HG03558 (cell line): ENCODE data around the gene MTMR11.
"Not testable (repeated sequence)": the region's sequence is repeated elsewhere in the genome, so short reads cannot be mapped to it uniquely, and the experiment has no call there.

Experiments
- ATAC-seq: cut with Tn5 transposase; IDR thresholded peaks from one replicate; pipeline ENCODE4 v1.9.1; 2021; ENCODE audit warnings: moderate number of reproducible peaks; ENCODE audit not compliant: unreplicated experiment; ENCODE audit errors: extremely low read depth

The MTMR11 gene

DNA sequence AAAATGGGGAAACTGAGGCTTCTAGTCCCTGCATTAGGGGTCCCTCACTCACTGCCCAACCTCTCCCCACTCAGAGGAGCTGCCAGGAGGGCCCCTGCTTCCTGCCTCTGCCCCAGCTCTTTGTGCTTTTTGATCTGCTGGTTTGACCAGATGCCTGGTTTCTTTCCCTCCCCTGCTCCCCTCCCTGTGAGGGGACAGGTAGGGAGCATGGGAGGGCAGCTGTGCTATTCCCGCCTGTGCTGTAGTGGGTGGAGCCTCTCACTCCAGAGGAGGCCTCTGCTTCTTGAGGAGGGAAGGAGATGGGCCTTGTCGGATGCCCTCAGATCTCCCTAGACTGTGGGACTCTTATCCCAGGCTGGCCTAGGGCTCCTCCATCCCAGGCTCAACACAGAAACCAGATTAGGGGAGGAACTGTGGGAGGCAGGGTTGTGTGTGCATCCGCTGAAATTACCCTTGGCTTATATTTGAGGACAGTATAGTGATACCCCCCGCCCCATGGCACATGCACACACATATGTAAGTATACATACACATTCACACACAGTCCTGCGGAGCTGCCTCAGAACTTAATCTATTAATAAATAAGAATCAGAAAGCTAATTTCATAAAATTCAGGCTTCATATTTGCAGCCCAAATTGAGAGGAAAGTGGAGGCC, 32.7 kb downstream of the MTMR11 start:
- no peak for ATAC-seq

DNA sequence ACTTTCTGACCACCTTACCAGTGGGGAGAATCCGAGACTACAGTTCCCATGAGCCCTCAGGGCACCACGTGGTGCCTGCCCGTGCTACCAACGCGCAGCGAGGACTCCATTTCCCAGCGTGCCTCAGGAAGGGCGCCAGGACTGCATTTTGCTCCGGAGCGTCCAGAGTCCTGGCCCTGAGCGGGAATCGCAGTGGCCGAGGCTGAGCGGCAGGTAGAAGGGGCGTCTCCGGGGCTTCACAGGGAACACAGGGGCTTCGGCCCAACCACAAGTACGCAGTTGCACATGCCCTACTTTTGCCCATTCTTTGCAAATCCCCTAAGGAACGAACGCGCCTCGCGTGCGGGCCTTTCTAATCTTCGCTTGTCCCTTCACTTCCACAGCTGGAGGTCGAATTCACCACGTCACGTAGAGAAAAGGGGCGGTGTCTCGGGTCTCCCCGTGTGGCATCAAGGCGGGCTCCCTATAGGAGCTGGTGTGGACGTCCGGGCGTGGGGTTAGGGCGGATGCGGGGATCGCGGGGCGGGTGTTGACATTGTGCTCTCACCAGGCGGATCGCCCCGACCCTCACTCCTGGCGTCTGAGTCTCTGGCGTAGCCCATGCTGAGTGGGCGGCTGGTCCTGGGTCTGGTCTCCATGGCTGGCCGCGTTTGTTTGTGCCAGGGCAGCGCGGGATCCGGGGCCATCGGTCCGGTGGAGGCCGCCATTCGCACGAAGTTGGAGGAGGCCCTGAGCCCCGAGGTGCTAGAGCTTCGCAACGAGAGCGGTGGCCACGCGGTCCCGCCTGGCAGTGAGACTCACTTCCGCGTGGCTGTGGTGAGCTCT, 37.0 kb downstream of the MTMR11 start, which contains the start of gene BOLA1:
Gene BOLA1, plus strand, starts transcription at position 109 of the 825 bp plus-strand sequence. Its CDS starts 492 bp downstream, at position 601.
- peak; percentile 86 for ATAC-seq

DNA sequence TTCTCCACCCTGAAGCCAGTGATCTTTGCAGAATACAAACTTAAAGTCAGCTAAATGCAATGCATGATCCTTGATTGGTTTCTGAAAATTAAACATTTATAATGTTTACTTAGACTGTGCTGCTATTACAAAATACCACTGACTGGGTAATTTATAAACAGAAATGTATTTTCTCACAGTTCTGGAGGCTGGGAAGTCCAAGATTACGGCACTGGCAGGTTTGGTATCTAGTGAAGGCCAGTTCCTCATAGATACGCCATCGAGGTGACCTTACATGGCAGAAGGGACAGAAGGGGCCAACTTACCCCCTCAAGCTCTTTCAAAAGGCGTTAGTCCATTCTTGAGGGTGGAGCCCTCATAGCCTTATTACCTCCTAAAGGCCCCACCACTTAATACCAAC, 40.1 kb downstream of the MTMR11 start:
- ATAC-seq, result no peak

DNA sequence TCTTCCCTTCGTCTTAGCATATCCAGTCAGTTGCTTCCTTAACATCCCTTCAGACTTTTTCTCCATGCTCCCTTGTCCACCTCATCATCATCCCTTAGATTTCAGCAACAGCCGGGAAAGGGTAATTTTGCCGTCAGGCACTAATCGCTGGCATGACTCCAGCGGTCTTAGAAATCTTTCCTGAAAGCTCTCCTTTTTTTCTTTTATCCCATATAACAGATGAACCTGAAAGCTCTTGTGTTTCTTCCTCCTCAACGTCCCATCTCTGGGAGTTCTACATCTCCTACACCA, 47.7 kb downstream of the MTMR11 start:
- no peak for ATAC-seq

DNA sequence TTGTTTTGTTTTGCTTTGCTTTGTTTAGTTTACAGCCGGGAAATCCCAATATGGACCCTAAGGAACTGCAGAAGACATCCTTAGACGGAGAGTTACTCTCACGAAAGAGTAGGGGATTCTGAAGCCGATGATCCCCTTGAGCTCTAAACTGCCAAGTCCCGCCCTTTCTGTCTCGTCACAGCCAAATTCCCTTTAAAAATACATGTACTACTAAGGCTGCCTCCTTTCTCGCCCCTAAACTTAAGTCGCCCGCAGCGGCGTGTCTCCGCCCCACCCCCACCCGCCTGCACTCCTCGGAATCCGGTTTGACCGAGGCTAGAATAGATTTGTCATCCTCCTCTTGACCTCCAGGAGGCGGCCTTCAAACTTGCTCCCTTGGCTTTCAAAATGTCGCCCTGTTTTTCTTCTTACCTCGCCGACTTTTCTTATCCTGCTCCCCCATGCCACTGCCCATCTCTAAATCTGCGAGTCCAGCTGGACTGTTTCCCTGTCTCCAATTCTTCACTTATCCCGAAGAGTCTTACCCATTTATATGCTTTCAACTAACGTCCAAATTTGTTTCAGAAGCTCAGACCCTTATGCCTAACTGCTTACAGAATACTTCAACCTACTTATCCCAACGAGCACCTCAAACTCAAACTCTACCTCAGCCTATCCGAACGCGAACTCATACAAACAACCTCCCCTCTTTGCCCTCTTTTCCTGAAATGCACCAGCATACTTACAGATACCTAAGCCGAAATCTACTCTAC, 48.3 kb downstream of the MTMR11 start:
- peak; percentile 12 for ATAC-seq

DNA sequence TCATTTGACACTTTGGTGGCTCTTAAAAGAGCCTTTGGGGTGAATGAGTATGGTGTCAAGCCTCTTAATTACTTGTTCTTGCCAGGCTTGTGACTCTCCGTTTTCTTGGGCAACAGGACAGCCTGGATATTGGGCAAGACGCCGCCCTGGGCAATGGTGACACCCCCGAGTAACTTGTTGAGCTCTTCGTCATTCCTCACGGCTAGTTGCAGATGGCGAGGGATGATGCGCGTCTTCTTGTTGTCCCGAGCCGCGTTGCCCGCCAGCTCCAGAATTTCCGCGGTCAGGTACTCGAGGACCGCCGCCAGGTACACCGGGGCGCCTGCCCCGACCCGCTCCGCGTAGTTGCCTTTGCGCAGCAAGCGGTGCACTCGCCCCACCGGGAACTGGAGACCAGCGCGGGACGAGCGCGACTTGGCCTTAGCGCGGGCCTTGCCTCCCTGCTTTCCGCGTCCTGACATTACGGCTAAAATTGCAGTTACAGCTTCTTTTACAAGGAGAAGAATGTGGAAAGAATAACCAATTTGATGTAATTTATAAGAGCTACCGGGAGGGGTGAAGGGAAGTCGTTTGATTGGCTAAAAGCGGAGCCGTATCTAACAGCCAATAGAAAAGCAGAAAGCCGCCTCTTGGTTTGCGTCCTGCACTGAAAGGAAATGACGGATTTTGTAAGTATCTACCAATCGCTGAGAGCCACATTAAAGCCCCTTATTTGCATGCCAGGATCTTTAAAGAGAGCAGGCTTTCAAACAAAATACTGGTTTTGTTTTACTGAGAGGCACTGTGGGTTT, 49.0 kb downstream of the MTMR11 start:
- ATAC-seq, result peak; percentile 25

DNA sequence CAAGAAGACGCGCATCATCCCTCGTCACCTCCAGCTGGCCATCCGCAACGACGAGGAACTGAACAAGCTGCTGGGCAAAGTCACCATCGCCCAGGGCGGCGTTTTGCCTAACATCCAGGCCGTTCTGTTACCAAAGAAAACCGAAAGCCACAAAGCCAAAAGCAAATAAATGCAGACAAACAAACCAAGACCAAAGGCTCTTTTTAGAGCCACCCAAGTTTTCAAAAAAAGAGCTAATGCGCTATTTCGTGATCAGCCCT, 49.6 kb downstream of the MTMR11 start:
- not testable (repeated sequence) for ATAC-seq

DNA sequence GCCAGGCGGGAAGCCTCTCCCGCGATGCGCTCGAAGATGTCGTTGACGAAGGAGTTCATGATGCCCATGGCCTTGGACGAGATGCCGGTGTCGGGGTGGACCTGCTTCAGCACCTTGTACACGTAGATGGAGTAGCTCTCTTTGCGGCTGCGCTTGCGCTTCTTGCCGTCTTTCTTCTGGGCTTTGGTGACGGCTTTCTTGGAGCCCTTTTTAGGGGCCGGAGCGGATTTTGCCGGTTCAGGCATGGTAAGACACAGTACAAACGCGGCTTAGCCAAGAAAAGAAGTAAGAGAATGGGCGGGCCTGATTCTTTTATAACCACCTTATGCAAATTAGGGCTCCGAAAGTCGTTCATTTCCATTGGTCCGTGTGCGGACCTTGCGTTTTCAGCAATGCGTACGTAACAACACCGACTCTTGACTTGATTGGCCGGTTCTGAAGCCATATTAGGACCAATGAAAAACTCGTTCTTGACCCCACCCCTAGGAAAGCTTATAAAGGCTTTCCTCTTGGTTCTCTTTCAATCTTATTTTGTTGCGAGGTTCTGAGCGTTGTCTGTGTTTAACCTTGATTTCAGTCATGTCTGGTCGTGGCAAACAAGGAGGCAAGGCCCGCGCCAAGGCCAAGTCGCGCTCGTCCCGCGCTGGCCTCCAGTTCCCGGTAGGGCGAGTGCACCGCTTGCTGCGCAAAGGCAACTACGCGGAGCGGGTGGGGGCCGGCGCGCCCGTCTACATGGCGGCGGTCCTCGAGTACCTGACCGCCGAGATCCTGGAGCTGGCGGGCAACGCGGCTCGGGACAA, 50.1 kb downstream of the MTMR11 start:
- peak; percentile 42 for ATAC-seq

DNA sequence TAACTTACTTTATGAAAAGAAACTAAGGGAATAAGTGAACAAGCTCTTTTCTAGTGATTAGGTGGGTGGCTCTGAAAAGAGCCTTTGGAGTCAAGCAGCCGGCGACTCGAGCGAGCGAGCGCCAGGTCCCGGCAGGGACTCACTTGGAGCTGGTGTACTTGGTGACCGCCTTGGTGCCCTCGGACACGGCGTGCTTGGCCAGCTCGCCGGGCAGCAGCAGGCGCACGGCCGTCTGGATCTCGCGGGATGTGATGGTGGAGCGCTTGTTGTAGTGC, 50.6 kb downstream of the MTMR11 start:
- ATAC-seq, result not testable (repeated sequence)

DNA sequence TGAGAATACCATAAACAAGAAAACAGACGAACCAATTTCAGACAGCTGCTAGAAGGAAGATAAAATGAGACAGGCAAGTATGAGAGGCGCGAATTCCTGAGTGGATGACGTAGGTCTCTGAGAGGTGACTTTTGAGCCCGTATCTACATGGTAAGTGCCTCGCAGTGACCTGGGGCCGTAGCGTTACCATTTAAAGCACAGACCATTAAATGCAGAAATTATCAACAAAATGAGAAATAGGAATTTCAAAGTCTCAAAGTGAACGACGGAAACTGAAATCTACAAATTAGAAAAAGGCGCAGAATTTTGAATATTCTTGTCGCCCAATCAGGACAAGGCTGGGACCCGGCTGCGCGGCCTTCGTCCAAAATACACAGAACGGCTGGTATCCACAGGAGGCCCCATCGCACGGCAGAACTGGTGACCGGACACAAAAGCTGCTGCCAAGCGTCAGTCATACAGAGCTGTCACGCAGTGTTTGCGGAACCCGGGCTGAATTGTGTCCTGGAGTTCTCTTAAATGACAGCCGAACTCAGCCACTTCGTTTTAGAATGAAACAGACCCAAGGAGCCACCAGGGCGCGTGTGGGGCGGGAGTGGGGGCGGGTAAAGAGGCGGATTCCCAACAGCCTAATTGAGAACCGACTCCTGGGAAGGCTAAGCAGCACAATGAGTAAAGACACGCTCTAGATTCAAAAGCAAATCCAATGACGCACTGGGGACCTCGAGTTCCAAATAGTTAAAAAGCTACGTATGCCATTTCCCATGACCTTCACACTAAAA, 51.1 kb downstream of the MTMR11 start:
- ATAC-seq, result no peak

DNA sequence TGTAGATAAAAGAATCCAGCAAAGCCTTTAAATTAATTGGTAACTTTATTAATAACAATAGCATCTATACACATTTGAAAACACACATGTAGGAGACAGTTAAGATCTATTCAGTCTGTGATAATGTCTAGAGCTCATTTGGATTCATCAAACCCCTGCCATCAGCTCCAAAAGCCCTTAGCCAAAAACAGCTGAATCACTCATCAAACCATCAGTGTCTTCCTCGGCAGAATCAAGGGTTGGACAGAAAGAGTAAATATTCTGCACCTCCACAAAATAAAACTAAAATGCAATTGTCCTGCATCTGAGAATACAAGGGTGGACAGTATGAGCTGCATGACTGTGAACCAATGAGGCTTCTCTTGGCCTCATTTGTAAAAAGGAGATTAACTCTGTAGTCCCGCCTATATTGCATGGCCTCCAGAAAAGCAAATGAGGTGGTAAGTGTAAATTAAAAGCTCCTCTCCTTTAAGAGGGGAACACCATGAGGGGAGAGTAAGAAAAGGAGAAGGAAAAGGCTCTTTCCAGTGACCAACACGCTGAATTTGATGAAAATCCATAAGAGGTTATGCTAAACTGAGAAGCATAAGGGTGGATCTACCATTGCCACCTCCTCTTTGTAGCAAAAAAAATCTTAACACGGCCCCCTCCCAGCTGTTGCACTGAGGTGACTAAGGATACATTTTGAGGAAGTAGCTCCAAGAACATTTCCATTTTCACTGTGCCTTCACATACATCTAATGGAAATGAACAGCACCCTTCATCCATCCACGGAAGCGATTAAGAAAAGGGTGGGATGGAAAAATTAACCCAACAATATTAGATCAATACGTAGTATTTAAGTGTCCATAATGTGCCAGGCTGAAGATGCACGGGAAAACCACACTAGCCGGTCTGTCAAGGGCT, 52.0 kb downstream of the MTMR11 start:
- no peak for ATAC-seq

DNA sequence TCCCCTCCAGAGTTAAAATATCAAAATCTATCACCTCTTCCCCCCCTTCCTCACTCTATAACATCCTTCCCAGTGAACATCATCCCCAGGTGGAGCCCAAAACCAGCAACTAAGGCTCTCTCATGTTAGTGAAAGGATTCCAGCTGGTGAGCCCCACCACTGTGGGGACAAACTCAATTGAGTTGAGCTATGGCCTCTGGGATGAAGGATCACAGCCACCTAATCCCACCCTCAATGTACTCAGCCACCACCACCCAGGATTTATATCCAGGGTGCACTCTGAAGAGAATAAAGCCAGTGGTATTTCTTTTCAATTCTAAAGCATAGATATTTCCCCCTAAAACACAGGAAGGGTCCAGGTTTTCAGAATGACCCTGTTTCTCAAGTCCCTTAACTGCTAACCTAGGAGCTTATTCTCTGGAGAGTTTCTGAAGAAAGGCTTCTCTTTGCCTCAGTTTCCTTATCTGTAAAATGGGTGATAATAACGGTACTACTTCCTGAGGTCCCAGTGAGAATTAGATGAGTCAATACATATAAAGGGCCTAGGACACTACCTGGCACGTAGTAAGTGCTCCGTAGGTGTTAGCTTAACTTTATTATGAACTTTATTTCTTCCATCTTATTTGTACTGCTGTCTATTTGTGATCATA, 53.0 kb downstream of the MTMR11 start:
- no peak for ATAC-seq

DNA sequence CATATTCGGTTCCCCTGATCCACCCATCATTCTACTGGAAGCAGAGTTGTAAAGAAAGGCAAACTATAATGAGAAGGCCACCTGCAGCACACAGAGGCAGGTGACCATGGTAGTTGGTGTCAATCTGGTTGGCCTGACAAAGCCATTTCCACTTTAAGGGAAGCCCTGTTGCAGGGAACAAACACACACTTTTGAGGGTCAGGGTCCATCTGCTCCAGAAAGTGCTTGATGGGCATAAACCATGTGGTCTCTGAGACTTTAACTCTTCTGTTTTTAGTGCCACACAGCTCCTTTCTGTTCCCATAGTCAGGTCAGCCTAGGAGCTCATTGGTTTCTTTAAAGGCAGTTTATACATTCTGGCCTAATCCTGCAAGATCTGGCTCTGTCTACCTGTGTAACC, 54.8 kb downstream of the MTMR11 start:
- ATAC-seq, result no peak

DNA sequence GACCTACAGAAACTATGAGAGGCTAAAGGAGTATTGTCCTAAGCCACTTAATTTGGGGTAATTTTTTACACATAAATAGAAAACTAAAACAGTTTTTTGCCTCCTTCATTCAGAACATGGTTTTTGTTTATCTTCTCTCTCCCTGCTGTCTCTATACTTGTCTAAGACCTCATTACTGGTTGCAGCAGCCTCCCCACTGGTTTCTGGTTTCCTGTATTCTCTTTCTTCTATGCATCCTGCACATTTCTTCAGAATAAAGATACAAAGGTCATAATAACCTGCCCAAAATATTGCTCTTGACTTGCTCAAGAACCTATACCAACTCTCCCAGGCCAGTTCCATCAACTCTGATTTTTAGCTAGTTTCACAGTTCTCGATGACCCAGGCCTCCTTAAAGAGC, 57.1 kb downstream of the MTMR11 start:
- no peak for ATAC-seq
